NCI-H2227 treated with DMSO at 0.1 percent for 48 hours (cell line): Measurements from ENCODE around the gene HTT.

Source experiments
- DNase-seq: peaks from one replicate; lab custom pipeline; 2025; lab: John Stamatoyannopoulos, UW

The HTT gene

DNA sequence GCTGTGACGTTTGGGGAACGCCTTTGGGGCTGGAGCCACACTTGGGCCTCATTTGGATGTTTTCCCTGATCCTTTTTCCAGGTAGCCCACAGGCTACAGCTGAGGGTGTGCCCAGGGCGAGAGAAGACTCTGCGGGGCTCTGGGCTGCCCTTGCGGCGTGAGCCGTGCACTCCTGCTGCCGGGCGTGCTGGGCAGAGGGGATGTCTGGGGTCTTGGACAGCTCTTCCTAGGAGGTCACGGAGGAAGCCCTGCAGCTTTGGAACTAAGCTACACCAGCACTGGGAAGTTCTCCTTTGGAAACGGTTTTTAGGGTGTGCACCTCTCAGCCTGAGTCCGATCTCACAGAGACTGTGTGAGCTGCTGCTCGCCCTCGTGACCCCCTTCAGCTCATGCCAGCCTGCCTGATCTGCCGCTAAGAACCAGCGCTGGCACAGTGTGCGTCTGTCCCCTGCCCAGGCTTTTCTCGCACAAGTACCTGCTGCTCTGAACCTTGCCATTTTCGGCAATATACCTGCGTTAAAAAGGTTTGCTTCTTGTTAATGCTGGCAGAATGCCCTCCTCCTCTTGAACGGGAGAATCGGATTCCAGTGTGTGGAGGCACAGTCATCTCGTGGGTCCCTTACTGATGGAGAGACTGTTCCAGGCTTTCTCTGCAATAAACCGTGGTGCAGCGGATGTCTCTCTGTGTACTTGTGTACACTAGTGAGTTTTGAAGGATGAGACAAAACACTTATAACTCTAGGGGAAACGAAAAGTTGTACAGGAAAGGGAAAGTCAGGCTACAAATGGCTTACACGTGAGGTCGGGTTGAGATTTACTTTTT is 188.8 kb downstream of the HTT start:
- no peak for DNase-seq

- DNase-seq, result no peak
These were observed 189.4 kb downstream of the HTT start for GRCh38 chr4:3263876-3264193.

DNA sequence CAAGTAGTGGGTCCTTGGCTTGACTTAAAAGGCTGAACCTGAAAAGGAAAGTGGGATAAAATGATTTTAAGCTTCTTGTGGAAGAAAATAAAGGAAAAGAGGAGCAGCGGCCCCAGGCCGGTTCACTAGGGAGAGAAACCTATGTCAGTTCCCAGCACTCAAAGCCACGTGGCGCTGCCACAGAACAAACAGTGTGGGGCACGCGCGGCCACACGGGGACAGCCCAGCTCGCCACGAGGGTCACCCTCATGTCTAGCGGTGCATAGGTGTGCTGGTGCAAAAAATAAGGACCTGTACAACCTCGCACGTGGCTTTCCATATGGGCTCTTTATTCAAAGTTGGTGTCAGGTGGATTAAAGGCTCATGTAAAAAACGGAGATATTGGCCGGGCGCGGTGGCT is 191.6 kb downstream of the HTT start:
- no peak for DNase-seq

DNA sequence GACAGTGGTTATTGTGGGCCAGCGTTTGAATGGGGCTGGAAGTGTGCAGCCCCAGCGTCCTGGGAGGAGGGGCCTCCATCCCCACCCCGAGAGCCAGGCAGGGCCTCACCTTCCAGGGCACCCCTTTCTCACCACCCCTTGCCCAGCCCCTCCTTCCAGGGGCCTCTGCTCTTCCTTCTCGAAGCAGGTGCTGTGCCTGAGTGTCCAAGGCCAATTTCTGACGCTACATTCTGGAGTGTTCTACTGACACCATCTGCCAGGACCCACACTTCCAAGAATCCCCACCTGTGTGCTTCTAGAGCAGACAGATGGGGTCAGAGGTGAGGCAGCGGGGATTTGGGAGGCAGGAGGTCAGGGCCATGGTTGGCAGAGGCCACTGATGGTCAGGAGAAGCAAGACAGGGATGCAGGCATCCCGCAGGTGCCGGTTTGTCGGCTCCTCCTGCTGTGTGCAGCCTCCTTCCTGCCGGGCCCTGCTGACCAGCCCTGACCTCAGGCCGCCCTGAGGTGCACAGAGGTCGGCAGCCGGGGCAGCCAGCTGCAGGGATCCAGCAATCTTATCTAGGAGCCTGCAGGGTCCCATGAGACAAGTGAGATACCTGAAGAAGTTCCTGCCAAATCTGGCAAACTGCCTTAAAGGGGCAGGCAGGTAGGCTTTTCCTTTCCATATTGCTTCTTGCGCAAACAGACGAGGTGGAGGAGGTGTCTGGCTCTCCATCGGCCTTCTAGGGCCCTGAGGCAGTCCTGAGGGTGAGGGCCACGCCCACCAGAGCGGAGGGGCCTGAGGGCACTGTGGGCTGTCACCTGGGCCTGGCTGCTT is 193.3 kb downstream of the HTT start:
- no peak for DNase-seq

GRCh38 chr4:3268395-3269104 is 194.1 kb downstream of the HTT start:
- no peak for DNase-seq

DNA sequence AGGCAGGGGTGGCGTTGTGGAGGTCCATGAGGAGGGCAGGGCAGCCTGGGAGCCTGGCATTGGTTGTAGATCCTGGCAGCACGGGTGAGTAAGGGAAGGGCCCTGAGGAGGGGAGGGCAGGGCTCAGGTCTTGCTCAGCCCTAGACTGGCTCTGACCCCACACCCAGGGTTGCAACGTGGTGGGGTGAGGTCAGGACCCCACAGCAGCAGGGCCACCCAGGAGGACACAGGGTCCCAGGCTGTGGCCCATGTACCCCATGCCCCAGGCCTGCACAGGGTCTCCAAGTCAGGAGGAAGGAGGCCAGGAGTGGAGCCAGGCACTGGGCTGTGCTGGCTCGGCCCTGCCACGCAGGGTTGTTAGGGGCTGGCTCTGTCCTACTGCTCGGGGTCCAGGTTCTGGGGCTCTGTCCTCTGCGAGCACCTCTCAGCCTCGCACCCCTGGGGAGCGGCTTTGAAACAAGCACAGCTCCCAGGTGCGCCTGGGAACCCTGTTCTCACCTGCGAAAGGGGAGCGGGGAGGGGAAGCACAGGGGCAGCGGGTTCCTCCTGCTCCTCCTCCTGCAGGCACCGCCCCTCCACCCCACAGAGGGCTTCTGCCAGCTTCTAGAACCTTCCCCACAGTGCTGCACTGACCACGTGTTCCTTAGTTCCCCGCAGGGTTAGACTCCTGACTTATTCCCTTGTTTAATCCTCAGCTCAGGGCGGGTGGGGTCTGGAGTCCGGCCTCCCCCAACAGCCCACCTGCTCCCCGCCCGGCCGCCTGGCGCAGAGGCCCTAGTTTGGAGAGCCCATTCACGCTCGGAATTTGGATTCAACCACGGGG is 194.8 kb downstream of the HTT start:
- no peak for DNase-seq

GRCh38 chr4:3269991-3270611 is 195.6 kb downstream of the HTT start:
- no peak for DNase-seq

DNA sequence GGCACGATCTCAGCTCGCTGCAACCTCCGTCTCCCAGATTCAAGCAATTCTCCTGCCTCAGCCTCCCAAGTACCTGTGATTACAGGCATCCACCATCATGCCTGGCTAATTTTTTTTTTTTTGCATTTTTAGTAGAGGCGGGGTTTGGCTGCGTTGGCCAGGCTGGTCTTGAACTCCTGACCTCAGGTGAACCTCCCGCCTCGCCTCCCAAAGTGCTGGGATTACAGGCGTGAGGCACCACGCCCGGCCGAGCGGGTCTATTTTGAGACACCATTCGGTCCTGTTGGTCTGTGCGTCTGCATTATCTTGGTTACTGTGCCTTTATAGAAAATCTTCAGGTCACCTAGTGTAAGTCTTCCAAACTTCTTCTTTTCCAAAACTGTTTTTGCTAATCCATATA is 196.7 kb downstream of the HTT start:
- no peak for DNase-seq

GRCh38 chr4:3276986-3277385 is 202.5 kb downstream of the HTT start:
- no peak for DNase-seq

DNA sequence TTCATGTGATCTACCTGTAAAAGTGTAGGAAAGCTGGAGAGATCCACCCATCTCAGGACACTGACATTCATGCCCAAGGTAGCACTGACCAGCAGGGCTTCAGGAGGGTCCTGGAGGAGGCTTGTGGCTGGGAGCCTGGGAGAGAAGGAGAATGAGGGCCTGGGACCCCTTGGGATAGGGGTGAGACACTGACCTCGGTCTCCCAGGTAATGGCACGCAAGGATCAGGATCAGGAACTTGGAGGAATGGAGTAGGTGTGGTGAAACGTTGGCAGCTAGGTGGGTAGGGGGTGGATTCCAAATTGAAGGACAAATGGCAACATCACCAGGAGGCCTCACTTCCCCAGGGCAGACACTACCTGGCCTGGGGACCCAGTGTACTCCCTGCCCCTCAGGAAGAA is 206.0 kb downstream of the HTT start:
- no peak for DNase-seq

GRCh38 chr4:3283483-3283882 is 209.0 kb downstream of the HTT start:
- no peak for DNase-seq

DNA sequence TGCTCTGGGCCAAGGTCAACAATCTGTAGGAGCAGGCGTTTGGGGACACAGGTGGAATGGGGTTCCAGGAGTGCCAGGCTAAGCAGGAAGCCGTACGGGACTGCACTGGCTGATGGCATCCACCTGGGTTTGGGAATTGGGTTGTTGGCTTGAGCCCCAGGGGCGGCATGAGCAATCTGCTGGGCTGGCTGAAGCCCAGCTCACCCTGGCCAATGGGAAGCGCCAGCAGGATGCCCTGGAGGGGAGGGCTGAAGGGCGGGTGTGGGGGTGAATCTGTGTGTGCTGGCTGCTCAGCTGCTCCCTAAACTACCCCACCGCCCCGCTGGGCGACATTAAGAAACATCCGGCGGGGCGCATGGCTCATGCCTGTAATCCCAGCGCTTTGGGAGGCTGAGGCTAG is 209.4 kb downstream of the HTT start:
- no peak for DNase-seq

DNA sequence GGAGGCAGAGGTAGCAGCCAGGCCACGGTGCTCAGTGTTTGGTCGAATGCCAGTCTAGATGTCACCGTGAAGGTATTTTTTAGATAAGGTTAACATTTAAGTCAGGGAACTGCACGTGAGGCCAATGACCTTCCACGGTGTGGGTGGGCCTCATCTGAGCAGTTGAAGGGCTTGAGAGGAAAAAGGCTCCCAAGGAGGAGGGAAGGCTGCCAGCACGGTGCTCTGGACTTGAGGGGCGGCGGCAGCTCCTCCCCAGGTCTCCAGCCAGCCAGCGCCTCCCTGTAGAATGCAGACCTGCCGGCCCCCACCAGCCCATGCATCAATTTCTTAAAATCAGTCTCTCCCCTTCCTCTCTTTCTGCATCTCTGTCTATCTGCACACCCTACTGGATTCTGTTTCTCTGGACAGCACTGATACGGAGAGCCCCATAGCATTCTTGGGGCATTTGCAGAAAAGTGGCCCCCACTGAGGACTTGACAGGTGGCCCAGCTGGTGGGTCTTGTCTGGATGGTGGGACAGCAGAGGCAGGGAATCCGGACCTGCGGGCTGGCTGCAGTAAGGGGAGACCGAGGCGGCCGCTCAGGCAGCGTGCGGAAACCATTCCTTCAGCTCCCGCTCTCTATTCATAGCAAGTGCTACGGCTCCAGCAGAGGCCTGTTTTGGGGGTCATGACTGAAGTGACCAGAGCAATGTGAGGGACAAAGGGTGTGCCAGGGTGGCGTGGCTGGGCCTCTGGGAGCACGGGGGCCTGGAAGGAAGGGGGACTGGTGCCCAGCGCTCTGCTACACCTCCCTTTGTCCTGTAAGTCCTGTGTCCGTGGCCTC is 210.5 kb downstream of the HTT start:
- DNase-seq, result no peak

DNA sequence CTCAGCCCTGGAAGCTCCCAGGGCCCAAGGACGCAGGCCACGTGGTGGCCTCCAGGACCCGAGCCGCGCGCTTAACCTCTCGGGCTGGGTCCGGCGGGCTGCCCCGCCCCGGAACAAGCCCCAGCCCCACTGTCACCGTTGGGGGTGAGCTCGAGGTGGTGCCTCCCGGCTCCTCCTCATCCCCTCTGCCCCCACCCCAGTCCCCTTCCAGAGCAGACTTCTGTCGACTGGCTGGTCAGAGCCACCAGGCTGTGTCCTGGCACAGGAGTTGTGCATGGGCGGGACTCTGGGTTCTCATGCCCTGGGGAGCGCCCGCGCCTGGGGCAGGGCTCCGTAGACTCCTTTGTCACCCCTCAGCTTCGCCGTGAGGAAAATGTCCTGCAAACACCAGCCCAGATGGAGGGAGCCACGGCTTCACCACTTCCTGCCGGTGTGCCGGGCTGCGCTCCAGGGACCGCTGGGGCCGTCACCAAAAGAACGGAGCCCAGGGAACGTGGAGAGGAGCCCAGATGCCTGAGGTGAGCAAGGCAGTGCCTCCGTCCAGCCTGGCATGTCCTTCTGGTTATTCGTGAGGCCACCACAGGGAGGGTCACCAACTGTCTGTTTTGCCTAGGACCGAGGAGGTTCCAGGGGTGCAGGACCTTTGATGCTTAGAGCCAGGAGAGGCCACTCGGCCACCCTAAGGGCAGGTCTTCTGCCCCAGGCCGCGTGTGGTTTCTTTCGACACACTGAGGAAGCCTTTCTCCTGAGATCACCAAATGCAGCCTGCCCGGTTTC is 211.3 kb downstream of the HTT start:
- no peak for DNase-seq

DNA sequence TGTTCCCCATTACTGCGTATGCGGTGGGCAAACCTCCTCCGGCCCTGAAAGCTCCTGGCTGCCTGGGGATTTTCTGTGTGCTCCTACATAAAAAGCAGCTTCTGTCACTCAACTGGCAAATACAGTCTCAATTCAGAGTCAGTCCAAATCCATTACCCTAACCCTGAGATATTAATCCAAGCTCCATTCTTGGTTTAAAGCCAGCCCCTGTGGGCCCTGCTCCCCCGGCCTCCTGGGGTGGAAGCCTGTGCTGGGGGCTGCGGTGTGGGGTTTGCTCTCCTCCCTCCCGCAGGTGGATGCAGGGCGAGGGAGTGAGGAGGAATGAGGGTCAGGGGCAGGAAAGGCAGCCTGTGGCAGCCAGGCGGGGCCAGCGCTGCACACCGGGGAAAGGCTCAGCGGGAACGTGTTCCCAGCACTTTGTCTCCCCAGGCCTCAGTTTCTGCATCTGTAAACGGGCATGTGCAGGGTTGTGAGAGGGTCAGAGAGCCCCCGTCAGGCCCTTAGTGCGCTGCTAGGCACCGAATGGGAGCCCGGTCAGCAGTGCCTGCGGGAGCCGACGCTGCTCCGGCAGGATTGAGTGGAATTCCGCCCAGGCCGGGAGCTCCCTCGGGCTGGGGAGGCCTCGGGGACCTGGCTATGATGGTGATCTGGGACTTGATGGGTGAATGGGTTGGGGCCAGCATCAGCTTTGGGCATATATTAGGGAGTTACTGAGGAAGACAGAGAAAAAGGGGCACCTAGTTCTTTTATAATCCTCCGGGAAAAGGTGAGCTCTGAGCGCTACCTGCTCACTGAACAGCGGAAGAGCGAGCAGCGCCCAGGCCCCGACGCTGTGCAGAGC is 212.1 kb downstream of the HTT start:
- no peak for DNase-seq

- no peak for DNase-seq
These were observed 212.9 kb downstream of the HTT start for GRCh38 chr4:3287271-3287971.

DNA sequence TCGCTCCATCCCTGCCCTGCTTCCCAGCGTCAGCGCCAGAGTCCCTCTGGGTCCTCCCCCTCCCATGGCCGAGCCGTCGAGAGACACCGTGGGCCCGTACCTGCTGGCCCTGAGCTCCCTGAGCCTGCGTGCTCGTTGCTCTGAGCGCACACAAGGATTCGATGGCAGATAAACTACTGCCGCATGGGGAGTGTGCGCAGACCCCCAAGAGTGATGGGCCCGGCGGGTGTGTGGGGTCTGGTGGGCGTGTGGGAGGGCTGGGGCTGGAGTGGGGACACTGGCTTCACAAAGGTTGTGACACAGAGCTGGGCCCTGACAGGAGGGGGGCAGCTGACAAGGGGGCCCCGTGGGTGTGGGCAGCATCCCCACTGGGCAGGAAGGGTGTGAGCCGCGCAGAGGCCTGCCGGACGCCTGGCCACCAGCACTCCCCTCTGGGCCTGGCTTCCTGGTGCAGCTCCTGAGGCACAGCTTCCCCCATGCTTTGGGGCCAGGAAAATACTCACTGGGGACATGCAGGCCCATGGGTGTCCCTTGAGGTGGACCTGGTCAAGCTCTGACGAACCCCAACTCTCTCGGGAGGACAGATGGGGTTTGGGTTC is 213.6 kb downstream of the HTT start:
- no peak for DNase-seq

DNA sequence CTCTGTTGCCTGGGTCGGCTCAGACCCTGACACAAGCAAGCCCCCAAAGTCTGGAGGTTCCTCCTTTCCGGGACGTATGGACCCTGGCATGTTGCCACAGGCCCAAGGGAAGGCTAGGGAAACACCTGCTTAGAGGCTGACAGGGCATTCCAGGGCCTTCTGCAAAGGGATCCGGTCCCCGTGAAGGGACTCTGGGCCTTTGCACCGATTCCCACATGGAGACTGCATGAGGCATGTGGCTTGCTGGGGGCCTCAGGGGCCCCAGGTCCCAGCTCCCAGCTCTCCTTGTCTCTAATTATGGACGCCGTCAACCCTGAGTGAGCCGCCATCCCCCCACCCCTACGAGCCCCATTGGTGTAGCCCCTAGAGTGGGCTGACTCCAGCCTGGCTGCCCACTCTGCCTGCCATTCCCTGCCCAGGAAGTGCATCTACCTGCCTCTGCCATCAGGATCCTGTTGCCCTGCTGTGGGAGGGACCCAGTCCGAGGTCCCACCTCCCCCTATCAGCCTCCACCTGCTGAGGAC is 214.2 kb downstream of the HTT start:
- DNase-seq, result no peak
